HG02642 (cell line): ENCODE data around the gene PATE1.
"Not testable (repeated sequence)": the region's sequence is repeated elsewhere in the genome, so short reads cannot be mapped to it uniquely, and the experiment has no call there.

Source experiments
- ATAC-seq: cut with Tn5 transposase; IDR thresholded peaks from one replicate; pipeline ENCODE4 v1.9.1; 2021; ENCODE audit warnings: mild to moderate bottlenecking; ENCODE audit not compliant: unreplicated experiment, poor library complexity

PATE1 gene, protein sequence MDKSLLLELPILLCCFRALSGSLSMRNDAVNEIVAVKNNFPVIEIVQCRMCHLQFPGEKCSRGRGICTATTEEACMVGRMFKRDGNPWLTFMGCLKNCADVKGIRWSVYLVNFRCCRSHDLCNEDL

GRCh38 chr11:125745979-125746378 lies at the start of gene PATE1:
Gene PATE1 (plus strand): TSS chr11:125746279. CDS start chr11:125746305, 26 bp downstream.
- ATAC-seq, result no peak

DNA sequence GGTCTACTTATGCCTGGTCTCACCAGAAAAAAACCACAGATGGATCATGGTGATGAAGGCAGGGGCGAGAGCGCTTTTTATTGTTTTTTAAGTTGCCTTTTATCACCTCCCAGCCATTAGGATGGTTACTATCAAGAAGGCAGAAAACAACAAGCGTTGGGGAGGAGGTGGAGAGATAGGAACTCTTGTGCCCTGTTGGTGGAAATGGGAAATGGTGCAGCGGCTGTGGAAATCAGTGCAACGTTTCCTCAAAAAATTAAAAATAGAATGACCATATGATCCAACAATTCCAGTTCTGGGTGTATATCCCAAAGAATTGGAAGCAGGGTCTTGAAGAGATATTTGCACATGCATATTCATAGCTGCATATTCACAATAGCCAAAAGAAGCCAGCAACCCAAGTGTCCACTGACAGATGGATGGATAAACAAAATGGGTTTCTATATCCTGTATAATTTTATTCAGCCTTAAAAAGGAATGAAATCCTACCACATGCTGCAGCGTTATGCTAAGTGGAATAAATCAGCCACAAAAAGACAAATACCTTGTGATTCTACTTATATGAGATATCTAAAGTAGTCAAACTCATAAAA lies 45.0 kb upstream of the PATE1 start:
- ATAC-seq, result no peak

- ATAC-seq, result no peak
Measured at GRCh38 chr11:125701858-125702621, 44.0 kb upstream of the PATE1 start.

GRCh38 chr11:125704686-125705085 lies 41.4 kb upstream of the PATE1 start:
- ATAC-seq, result not testable (repeated sequence)

- ATAC-seq, result no peak
Measured at GRCh38 chr11:125720781-125721180, 25.3 kb upstream of the PATE1 start.

- ATAC-seq, result no peak
Measured at GRCh38 chr11:125724125-125724524, 22.0 kb upstream of the PATE1 start.

GRCh38 chr11:125728969-125729368 lies 17.1 kb upstream of the PATE1 start:
- ATAC-seq, result no peak

- no peak for ATAC-seq
Measured at GRCh38 chr11:125740617-125741016, 5.5 kb upstream of the PATE1 start.

DNA sequence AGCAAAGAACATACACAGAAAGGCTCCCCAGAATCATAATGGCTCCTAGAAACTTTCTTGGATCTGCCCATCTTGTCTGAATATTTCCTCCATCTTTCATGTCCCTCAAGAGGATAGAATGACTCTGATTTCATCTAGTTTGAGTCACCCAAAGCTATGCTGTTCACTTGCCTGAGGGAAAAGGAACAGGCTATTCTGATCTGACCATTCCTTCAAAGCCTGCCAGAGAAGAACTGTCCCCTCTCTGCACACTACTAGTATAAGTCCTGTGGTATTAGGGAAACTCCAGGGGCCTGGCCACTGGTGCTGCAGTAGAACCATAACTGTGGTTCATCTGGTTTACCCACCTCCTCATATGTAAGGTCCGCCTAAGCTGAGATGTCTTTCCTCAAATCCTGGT lies 2.4 kb upstream of the PATE1 start:
- ATAC-seq, result no peak

DNA sequence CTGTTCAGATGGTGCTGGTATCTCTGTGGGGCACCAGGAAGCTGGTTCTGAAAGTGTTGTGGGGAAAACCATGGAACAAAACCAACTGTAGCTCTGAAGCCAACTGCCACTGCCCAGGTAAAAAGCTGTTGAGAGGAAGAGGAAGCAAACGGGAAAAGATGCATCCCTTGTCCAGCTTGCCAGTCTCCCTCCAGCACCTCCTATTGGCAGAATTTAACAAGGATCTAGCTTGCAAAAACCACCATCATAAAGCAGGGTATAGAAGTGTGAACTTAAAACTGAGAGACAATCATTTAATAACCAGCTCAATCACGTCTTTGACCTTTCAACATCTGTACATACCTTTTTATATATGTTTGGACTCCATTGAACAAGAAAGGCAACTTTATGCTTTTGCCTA lies 4.5 kb downstream of the PATE1 start:
- no peak for ATAC-seq

DNA sequence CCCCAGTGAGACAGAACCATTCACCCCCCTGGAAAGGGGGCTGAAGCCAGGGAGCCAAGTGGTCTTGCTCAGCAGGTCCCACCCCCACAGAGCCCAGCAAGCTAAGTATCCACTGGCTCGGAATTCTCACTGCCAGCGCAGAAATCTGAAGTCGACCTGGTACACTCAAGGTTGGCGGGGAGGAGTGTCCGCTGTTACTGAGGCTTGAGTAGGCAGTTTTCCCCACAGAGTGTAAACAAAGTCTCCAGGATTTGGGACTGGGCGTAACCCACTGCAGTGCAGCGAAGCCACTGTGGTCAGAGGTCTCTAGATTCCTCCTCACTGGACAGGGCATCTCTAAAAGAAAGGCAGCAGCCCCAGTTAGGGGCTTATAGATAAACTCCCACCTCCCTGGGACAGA lies 10.0 kb downstream of the PATE1 start:
- ATAC-seq, result no peak

DNA sequence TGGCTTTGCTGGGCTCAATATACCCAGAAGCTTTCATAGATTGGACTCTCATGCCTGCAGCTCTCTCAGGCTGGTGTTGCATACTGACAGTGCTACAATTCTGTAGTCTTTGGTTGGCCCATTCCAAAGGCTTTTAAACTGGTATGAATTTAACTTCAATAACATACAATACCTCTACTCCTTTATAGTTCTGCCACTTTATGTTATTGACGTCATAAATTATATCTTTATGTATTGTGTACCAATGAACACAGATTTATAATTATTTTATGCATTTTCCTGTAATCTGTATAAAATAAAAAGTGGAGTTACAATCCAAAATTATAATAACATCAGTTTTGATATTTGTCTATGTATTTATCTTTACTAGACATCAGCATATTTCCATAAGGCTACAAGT lies 16.4 kb downstream of the PATE1 start:
- no peak for ATAC-seq

DNA sequence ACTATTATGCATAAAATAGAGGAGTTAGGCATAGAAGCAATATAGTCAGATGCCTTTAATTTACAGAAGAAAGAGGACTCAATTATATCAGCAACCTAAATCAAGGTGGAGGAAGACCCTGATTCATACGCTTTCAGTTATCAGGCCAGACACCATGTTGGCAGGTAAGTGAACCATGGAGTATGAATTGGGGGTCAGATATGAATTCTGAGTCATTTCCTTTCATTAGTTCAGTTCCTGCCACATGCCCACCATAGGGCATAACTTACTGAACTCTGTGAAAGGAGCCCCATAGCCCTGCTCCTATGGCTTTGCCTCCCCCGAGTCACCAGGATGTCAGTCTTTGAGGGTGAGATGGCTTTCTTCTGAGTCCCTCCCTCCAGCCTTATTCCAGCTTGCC lies 17.4 kb downstream of the PATE1 start:
- ATAC-seq, result no peak

GRCh38 chr11:125766251-125766650 lies 20.2 kb downstream of the PATE1 start:
- ATAC-seq, result no peak

DNA sequence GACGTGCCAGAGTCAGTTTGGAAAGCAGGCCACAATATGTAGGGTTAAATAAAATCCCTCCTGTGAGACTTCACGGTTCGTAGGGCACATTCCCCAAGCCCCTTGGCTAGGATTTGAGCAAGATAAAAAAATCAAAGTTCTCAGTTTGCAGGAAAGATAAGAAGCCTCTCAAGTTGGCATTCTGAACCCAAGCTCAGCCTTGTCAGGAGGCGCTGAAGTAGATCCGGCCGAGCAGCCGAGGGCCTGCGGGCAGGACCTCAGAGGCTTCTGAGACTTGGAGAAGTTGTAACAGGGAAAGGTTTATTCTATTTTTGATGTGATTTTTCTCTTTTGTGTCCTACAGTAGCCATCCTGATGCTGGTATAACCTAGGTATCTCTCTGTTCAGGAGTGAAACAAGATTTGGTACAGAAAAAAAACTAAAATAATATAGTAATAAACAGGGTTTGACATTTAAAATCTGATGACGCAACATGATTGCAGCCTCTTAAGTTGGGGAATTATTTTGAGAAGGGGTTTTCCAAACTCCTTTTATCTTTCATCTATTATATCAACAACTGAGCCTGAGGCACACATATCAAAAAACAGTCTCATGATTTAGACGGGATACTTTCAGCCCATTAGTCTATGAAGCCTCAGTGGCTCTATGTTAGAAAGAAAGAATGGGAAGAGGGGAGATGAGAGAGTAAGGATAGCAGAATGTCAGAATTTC lies 22.4 kb downstream of the PATE1 start:
- ATAC-seq, result no peak

DNA sequence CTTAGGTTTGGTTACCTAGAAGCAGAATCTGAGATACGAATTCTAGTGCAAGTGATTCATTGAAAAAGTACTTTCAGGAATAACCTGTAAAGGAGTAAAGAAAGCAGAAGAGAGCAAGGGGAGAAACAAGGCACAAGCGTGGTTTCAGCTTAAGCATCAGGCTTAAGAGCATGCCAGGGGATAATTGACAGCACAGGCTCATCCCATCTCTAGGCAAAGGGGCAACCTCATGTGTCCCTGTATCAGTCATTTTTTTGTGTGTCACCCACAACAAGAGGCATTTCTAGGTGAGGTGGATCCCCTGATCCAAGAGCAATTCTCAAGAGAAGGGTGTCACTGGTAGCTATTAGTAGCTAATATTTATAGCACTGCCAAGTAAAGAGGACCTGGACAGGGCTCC lies 24.5 kb downstream of the PATE1 start:
- ATAC-seq, result no peak

DNA sequence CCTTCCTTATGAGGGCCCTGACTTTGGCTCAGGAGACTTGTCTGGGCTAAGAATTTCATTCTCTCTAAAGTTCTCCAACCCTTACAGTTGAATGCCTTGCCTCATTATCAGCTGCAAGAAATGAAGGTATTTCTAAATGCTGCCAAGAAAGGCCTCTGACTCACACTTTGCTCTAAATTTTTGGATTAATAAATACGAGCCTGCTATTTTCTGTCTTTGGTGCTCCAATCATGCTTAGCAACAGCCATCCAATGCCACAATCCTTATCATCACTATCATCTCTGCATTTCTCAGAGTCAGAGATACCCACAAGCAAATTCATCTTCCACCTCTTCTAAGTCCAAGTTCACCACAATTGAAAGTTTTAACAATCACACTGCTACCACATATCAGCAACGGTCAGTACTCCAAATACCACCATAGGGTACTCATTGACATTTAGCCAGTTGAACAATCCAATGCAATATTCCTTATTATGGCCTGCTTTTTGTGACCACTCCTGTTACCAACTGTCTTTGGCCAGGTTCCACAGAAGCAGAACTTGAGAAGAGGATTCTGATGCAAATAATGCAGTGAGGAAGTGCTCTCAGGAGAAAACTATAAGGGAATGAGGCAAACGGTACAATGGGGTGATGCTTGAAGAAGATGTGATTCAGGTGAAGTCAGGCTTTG lies 26.9 kb downstream of the PATE1 start:
- ATAC-seq, result no peak

GRCh38 chr11:125773516-125773915 lies 27.4 kb downstream of the PATE1 start:
- no peak for ATAC-seq

DNA sequence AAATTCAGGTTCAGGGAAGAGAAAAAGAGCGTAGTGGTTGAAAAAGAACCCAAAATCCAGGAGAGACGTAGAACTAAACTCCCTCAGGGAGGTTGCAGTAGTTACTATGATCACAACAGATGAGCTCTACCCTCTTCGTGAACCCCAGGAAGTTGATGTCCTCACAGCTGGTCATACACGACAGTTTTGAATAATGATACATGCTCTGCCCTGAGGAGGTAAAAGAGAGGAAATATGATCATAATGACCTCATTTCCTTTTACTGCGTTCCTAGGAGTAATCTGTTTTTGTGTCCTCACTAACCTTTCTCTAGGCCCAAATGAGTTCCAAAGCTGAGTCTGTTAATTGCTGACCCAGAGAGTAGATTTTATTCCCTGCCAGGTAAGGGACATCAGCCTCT lies 31.2 kb downstream of the PATE1 start:
- no peak for ATAC-seq

GRCh38 chr11:125778728-125779127 lies 32.6 kb downstream of the PATE1 start, which contains the start of gene PATE2:
Gene PATE2 (minus strand): TSS chr11:125778828. CDS start chr11:125778773, 55 bp downstream.
- ATAC-seq, result no peak

DNA sequence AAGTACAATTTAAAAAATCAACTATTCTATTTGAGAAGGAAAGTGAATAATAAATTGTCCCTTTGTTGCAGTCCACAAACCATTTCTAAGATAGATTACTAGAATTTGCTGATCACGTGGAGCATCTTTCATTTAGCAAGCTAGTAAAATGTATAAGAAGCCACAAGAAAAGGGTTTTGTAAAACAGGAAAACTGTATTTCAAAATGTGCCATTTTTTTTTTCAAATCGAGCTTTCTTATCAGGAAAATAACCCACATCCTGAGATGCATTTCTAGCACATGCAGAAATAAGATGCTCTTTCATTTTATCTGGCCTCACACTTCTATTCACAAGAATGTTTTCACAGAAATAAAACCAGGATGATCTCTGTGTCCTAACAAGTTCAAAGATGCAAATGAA lies 38.6 kb downstream of the PATE1 start:
- ATAC-seq, result no peak
